ENCODE results near the gene YEATS2.

YEATS2 gene

GRCh38 chr3:183815951-183816475, 118.4 kb downstream of the YEATS2 start:
- no peak for DNase-seq

- DNase-seq, result no peak
These were observed 119.3 kb downstream of the YEATS2 start for GRCh38 chr3:183816681-183817510.

- DNase-seq, result no peak
These were observed 120.0 kb downstream of the YEATS2 start for GRCh38 chr3:183817639-183818038.

- DNase-seq, result no peak
These were observed 120.5 kb downstream of the YEATS2 start for GRCh38 chr3:183818041-183818620.

GRCh38 chr3:183818706-183819624, 121.4 kb downstream of the YEATS2 start:
- DNase-seq, result no peak

GRCh38 chr3:183819831-183820230, 122.2 kb downstream of the YEATS2 start:
- no peak for DNase-seq

GRCh38 chr3:183822631-183823030, 125.0 kb downstream of the YEATS2 start:
- DNase-seq, result no peak

GRCh38 chr3:183823963-183824362, 126.4 kb downstream of the YEATS2 start:
- DNase-seq, result no peak

GRCh38 chr3:183824761-183825455, 127.3 kb downstream of the YEATS2 start:
- no peak for DNase-seq

GRCh38 chr3:183825456-183826161, 128.0 kb downstream of the YEATS2 start, which contains the start of gene MAP6D1:
TSS of gene MAP6D1 (minus strand) at chr3:183825577. CDS start at chr3:183825547, 30 bp downstream.
- DNase-seq, result peak; percentile 58

- DNase-seq, result peak; percentile 47
These were observed 129.1 kb downstream of the YEATS2 start for GRCh38 chr3:183826448-183827250.

GRCh38 chr3:183827809-183828537, 130.4 kb downstream of the YEATS2 start:
- DNase-seq, result no peak

GRCh38 chr3:183828538-183828870, 130.9 kb downstream of the YEATS2 start:
- DNase-seq, result no peak

- DNase-seq, result no peak
These were observed 131.9 kb downstream of the YEATS2 start for GRCh38 chr3:183829466-183829865.

- DNase-seq, result no peak
These were observed 132.6 kb downstream of the YEATS2 start for GRCh38 chr3:183830187-183830586.

GRCh38 chr3:183833516-183833915, 135.9 kb downstream of the YEATS2 start:
- DNase-seq, result no peak

GRCh38 chr3:183837390-183837789, 139.8 kb downstream of the YEATS2 start:
- DNase-seq, result no peak

- DNase-seq, result no peak
These were observed 140.3 kb downstream of the YEATS2 start for GRCh38 chr3:183837894-183838293.

GRCh38 chr3:183839751-183840150, 142.2 kb downstream of the YEATS2 start:
- DNase-seq, result no peak

GRCh38 chr3:183844606-183845005, 147.0 kb downstream of the YEATS2 start:
- DNase-seq, result no peak
